ENCODE results near the gene TENM3. TPM values are rescaled to one million over a fixed set of nuclear protein-coding genes. Genes with fewer than 3 reads are reported as not detected.

Gene TENM3
- total RNA-seq, 1 experiment from 2014 or later, result 66.4 TPM

- no peak for DNase-seq (ENCODE audit: low read depth)
These were observed 377.1 kb downstream of the TENM3 start for GRCh38 chr4:182620111-182620980.

GRCh38 chr4:182624281-182624680, 381.1 kb downstream of the TENM3 start:
- no peak for DNase-seq (ENCODE audit: low read depth)

GRCh38 chr4:182625193-182625592, 382.0 kb downstream of the TENM3 start:
- no peak for DNase-seq (ENCODE audit: low read depth)

- no peak for DNase-seq (ENCODE audit: low read depth)
These were observed 384.8 kb downstream of the TENM3 start for GRCh38 chr4:182627996-182628395.

GRCh38 chr4:182628544-182628943, 385.3 kb downstream of the TENM3 start:
- no peak for DNase-seq (ENCODE audit: low read depth)

GRCh38 chr4:182629096-182629495, 385.9 kb downstream of the TENM3 start:
- DNase-seq (ENCODE audit: low read depth), result no peak

GRCh38 chr4:182640491-182640890, 397.3 kb downstream of the TENM3 start:
- DNase-seq (ENCODE audit: low read depth), result no peak

GRCh38 chr4:182640932-182641331, 397.7 kb downstream of the TENM3 start:
- no peak for DNase-seq (ENCODE audit: low read depth)

GRCh38 chr4:182642831-182643230, 399.6 kb downstream of the TENM3 start:
- DNase-seq (ENCODE audit: low read depth), result peak; percentile 56

- DNase-seq (ENCODE audit: low read depth), result peak; percentile 87
These were observed 400.8 kb downstream of the TENM3 start for GRCh38 chr4:182643801-182644682.

GRCh38 chr4:182644683-182645050, 401.5 kb downstream of the TENM3 start:
- peak; percentile 36 for DNase-seq (ENCODE audit: low read depth)

- DNase-seq (ENCODE audit: low read depth), result no peak
These were observed 402.3 kb downstream of the TENM3 start for GRCh38 chr4:182645511-182645910.

- no peak for DNase-seq (ENCODE audit: low read depth)
These were observed 404.6 kb downstream of the TENM3 start for GRCh38 chr4:182647646-182648300.

- no peak for DNase-seq (ENCODE audit: low read depth)
These were observed 405.6 kb downstream of the TENM3 start for GRCh38 chr4:182648766-182649165.

GRCh38 chr4:182649698-182650477, 406.7 kb downstream of the TENM3 start:
- DNase-seq (ENCODE audit: low read depth), result peak; percentile 33

- peak; percentile 79 for DNase-seq (ENCODE audit: low read depth)
These were observed 410.4 kb downstream of the TENM3 start for GRCh38 chr4:182653596-182653995.

- no peak for DNase-seq (ENCODE audit: low read depth)
These were observed 412.1 kb downstream of the TENM3 start for GRCh38 chr4:182655340-182655739.

- no peak for DNase-seq (ENCODE audit: low read depth)
These were observed 419.3 kb downstream of the TENM3 start for GRCh38 chr4:182662551-182662950.

- DNase-seq (ENCODE audit: low read depth), result no peak
These were observed 428.0 kb downstream of the TENM3 start for GRCh38 chr4:182671231-182671630.

- DNase-seq (ENCODE audit: low read depth), result no peak
These were observed 428.5 kb downstream of the TENM3 start for GRCh38 chr4:182671749-182672148.

GRCh38 chr4:182678590-182678989, 435.4 kb downstream of the TENM3 start:
- DNase-seq (ENCODE audit: low read depth), result no peak

All from M059J (cell line).